K562 (cell line): Measurements from ENCODE around the gene JAK3. TPM values are rescaled to one million over a fixed set of nuclear protein-coding genes. Genes with fewer than 3 reads are reported as not detected.

Experiments used
- BRCA1 ChIP-seq, 2 experiments: fragments of 450-650 bp in 1 of 2; sonication (generic) in 1 of 2; formaldehyde crosslinking in 1 of 2; IDR thresholded peaks; 2 replicates each; pipeline versions ENCODE4 v1.5.0 to v1.6.1; 2017 to 2020; ENCODE audit warnings: mild to moderate bottlenecking in 1 of 2, missing genetic modification reagents in 1 of 2
- CBX1 ChIP-seq: sonication (generic); IDR thresholded peaks from 2 replicates; pipeline ENCODE4 v1.6.1; 2016; ENCODE audit warnings: antibody characterized with exemption, low read depth, mild to moderate bottlenecking
- FIP1L1 ChIP-seq: fragments of 200-400 bp; formaldehyde crosslinking; IDR thresholded peaks from 2 replicates; pipeline ENCODE4 v1.6.1; 2018; ENCODE audit warnings: mild to moderate bottlenecking, low read depth, low read length; ENCODE audit not compliant: poor library complexity, severe bottlenecking
- HCFC1 ChIP-seq: IDR thresholded peaks from 2 replicates; pipeline ENCODE4 v1.6.1; 2012; ENCODE audit warnings: low read depth, low read length, improper control_type of control experiment
- MYNN ChIP-seq, 2 experiments: sonication (generic); formaldehyde crosslinking in 1 of 2; IDR thresholded peaks; 2 replicates each; pipeline versions ENCODE4 v1.5.0 to v1.6.1; 2016 to 2020; ENCODE audit warnings: antibody characterized with exemption in 1 of 2, missing genetic modification reagents in 1 of 2
- NFIC ChIP-seq: fragments of 450-650 bp; IDR thresholded peaks from 2 replicates; pipeline ENCODE4 v1.6.1; 2017; ENCODE audit warnings: mild to moderate bottlenecking, inconsistent platforms
- NFIX ChIP-seq: fragments of 250-450 bp; sonication (Bioruptor Pico); IDR thresholded peaks from 2 replicates; pipeline ENCODE4 v1.4.0; 2020; ENCODE audit warnings: low read depth, mild to moderate bottlenecking, moderate library complexity
- NR2C2 ChIP-seq, 2 experiments: fragments of 200-800 bp in 1 of 2; sonication (Bioruptor generic) in 1 of 2; sonication (generic) in 1 of 2; formaldehyde crosslinking in 1 of 2; IDR thresholded peaks; 2 replicates each; pipeline versions ENCODE4 v1.6.1 to v1.8.0; 2016 to 2022; ENCODE audit warnings: mild to moderate bottlenecking in 1 of 2, missing compliant biosample characterization in 1 of 2, missing genetic modification characterization in 1 of 2, missing genetic modification reagents in 1 of 2
- RB1 ChIP-seq: fragments of 450-650 bp; IDR thresholded peaks from 2 replicates; pipeline ENCODE4 v1.6.1; 2017; ENCODE audit warnings: low read depth, mild to moderate bottlenecking
- RBM17 ChIP-seq: fragments of 200-400 bp; formaldehyde crosslinking; IDR thresholded peaks from 2 replicates; pipeline ENCODE4 v1.6.1; 2017; ENCODE audit warnings: low read depth, mild to moderate bottlenecking, low read length, borderline replicate concordance
- RFX5 ChIP-seq: IDR thresholded peaks from 2 replicates; pipeline ENCODE4 v1.6.1; 2011; ENCODE audit warnings: low read depth, mild to moderate bottlenecking, improper control_type of control experiment, low read length
- TCF7 ChIP-seq: sonication (generic); IDR thresholded peaks from 2 replicates; pipeline ENCODE4 v1.6.1; 2016; ENCODE audit warnings: antibody characterized with exemption, borderline replicate concordance
- ZNF175 ChIP-seq: fragments of 200-800 bp; sonication (Bioruptor generic); IDR thresholded peaks from 2 replicates; pipeline ENCODE4 v1.6.1; 2016; ENCODE audit warnings: low read depth, mild to moderate bottlenecking, missing genetic modification characterization, missing compliant biosample characterization
- ZNF431 ChIP-seq: sonication (generic); formaldehyde crosslinking; IDR thresholded peaks from 2 replicates; pipeline ENCODE4 v1.8.0; 2022; ENCODE audit warnings: mild to moderate bottlenecking, missing genetic modification reagents
- polyA plus RNA-seq, 8 experiments: library from polyadenylated mRNA; depleted of rRNA in 4 of 8; stranded (reverse) in 5 of 8; unstranded in 3 of 8; fragments of >200 nt; fragmentation: Nextera tagmentation in 2 of 8; fragmentation: Illumina TruSeq in 1 of 8; extraction: Ambion mirVana in 2 of 8; extraction: Trizol in 1 of 8; gene quantifications; 2 replicates each; pipeline versions ENCODE4 v1.2.1 to v1.2.3, GENCODE V29; 2011 to 2014; ENCODE audit warnings: inconsistent platforms in 1 of 8, missing spikeins in 1 of 8
- total RNA-seq, 7 experiments: library from RNA; depleted of rRNA in 6 of 7; stranded (reverse); fragments of >200 nt in 6 of 7; fragmentation: Illumina TruSeq in 2 of 7; extraction: Trizol in 2 of 7; gene quantifications; 2 replicates each; pipeline versions ENCODE4 v1.2.1 to v1.2.3, GENCODE V29; 2011 to 2021; ENCODE audit warnings: low replicate concordance in 1 of 7
- TF ChIP-seq, protein P1 (sequence below), 2 experiments: IDR thresholded peaks; 2 replicates each; pipeline ENCODE4 v1.6.1; 2012; ENCODE audit warnings: improper control_type of control experiment in 2 of 2, low read depth in 2 of 2, low read length in 2 of 2, borderline replicate concordance in 1 of 2
- TF ChIP-seq, protein P2 (sequence below), 2 experiments: fragments of 450-650 bp; IDR thresholded peaks; 2 replicates each; pipeline ENCODE4 v1.6.1; 2018; ENCODE audit warnings: mild to moderate bottlenecking in 2 of 2, low read depth in 1 of 2; ENCODE audit not compliant: partially characterized antibody in 2 of 2
- TF ChIP-seq, protein P3 (sequence below), 2 experiments: fragments of 450-650 bp; conservative IDR thresholded peaks; 2 replicates each; pipeline ENCODE4 v1.6.1; 2017; ENCODE audit warnings: mild to moderate bottlenecking in 2 of 2, moderate library complexity in 2 of 2

Gene JAK3
- total and polyA plus RNA-seq, 9 of the 15 experiments (the other 6 are each of a cell fraction or from before 2014, with no cell fraction given) = 0.01 to 0.18 (median 0.07) TPM; not detected in 1

DNA sequence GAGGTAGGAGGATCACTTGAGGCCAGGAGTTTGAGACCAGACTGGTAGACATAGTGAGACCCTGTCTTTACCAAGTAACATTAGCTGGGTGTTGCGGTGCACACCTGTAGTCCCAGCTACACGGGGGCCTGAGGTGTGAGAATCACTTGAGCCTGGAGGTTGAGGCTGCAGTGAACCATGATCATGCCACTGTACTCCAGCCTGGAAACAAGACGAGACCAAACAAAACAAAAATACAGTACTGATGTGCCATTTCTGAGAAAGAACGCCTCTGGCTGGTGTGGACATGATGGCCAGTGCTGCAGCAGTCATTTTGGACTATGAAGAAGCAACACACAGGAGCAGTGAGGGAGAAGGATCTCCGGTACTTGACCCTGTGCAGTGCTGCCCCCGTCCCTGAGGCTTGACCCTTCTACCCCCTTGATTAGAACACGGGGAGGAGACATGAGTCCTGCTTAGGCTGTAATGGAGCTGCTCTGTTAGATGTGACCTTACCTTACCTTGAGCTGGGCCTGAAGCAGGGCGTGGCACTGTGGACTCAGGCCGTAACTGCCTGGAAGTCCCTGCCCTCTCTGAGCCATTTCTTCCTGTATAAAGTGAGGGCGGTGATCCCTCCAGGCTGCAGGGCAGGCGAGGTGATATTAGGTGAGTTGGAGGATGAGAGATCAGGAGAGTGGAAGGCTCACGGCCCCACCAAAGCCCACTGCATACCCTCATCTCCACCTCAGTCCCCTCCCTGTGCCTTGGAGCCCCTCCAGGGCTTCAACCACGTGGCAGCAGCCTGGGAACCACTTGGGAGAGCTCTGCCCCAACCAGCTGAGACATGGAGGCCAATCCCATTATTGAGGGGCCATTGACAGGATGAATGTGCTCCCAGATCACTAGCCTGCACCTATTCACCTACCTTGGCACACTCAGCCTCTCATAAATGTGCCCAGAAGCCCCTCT lies 17.9 kb upstream of the JAK3 start (continued):
- TF ChIP-seq FIP1L1 = no peak
- TF ChIP-seq TCF7 = 0 out of 2 replicates have a peak, but pooled peaks have one; percentile 9
- no peak for TF ChIP-seq HCFC1
- peak; percentile 41 for TF ChIP-seq MYNN (IDR thresholded peaks at IDR 0.05)
- TF ChIP-seq MYNN (CRISPR knock-in tag; IDR thresholded peaks at IDR 0.05) = no peak
- TF ChIP-seq, protein P1, sequence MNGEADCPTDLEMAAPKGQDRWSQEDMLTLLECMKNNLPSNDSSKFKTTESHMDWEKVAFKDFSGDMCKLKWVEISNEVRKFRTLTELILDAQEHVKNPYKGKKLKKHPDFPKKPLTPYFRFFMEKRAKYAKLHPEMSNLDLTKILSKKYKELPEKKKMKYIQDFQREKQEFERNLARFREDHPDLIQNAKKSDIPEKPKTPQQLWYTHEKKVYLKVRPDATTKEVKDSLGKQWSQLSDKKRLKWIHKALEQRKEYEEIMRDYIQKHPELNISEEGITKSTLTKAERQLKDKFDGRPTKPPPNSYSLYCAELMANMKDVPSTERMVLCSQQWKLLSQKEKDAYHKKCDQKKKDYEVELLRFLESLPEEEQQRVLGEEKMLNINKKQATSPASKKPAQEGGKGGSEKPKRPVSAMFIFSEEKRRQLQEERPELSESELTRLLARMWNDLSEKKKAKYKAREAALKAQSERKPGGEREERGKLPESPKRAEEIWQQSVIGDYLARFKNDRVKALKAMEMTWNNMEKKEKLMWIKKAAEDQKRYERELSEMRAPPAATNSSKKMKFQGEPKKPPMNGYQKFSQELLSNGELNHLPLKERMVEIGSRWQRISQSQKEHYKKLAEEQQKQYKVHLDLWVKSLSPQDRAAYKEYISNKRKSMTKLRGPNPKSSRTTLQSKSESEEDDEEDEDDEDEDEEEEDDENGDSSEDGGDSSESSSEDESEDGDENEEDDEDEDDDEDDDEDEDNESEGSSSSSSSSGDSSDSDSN (IDR thresholded peaks at IDR 0.05; ENCODE audit: borderline replicate concordance in 1 of 2, low read depth in 2 of 2, low read length in 2 of 2) = no peak
- 0 out of 2 replicates have a peak, but pooled peaks have one; percentile 4 for TF ChIP-seq NFIC
- TF ChIP-seq RBM17 = no peak
- TF ChIP-seq BRCA1 (IDR thresholded peaks at IDR 0.05) = no peak
- TF ChIP-seq BRCA1 (CRISPR knock-in tag; IDR thresholded peaks at IDR 0.05) = peak; percentile 80; the same call in 1 of the 2 replicates
- peak; percentile 54; the same call in 1 of the 2 replicates for TF ChIP-seq NR2C2 (CRISPR knock-in tag; IDR thresholded peaks at IDR 0.05)
- peak; percentile 18; the same call in 1 of the 2 replicates for TF ChIP-seq NR2C2 (tag; IDR thresholded peaks at IDR 0.05)
- TF ChIP-seq, protein P2, sequence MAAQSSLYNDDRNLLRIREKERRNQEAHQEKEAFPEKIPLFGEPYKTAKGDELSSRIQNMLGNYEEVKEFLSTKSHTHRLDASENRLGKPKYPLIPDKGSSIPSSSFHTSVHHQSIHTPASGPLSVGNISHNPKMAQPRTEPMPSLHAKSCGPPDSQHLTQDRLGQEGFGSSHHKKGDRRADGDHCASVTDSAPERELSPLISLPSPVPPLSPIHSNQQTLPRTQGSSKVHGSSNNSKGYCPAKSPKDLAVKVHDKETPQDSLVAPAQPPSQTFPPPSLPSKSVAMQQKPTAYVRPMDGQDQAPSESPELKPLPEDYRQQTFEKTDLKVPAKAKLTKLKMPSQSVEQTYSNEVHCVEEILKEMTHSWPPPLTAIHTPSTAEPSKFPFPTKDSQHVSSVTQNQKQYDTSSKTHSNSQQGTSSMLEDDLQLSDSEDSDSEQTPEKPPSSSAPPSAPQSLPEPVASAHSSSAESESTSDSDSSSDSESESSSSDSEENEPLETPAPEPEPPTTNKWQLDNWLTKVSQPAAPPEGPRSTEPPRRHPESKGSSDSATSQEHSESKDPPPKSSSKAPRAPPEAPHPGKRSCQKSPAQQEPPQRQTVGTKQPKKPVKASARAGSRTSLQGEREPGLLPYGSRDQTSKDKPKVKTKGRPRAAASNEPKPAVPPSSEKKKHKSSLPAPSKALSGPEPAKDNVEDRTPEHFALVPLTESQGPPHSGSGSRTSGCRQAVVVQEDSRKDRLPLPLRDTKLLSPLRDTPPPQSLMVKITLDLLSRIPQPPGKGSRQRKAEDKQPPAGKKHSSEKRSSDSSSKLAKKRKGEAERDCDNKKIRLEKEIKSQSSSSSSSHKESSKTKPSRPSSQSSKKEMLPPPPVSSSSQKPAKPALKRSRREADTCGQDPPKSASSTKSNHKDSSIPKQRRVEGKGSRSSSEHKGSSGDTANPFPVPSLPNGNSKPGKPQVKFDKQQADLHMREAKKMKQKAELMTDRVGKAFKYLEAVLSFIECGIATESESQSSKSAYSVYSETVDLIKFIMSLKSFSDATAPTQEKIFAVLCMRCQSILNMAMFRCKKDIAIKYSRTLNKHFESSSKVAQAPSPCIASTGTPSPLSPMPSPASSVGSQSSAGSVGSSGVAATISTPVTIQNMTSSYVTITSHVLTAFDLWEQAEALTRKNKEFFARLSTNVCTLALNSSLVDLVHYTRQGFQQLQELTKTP (IDR thresholded peaks at IDR 0.05; ENCODE audit: low read depth in 1 of 2, partially characterized antibody in 2 of 2) = no peak
- TF ChIP-seq CBX1 = no peak
- TF ChIP-seq, protein P3, sequence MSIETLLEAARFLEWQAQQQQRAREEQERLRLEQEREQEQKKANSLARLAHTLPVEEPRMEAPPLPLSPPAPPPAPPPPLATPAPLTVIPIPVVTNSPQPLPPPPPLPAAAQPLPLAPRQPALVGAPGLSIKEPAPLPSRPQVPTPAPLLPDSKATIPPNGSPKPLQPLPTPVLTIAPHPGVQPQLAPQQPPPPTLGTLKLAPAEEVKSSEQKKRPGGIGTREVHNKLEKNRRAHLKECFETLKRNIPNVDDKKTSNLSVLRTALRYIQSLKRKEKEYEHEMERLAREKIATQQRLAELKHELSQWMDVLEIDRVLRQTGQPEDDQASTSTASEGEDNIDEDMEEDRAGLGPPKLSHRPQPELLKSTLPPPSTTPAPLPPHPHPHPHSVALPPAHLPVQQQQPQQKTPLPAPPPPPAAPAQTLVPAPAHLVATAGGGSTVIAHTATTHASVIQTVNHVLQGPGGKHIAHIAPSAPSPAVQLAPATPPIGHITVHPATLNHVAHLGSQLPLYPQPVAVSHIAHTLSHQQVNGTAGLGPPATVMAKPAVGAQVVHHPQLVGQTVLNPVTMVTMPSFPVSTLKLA (conservative IDR thresholded peaks at IDR 0.05) = peak; percentile 39 to 45
- no peak; the same call in 1 of the 2 replicates for TF ChIP-seq RB1
- TF ChIP-seq NFIX (CRISPR knock-in tag) = no peak
- no peak for TF ChIP-seq RFX5
- TF ChIP-seq ZNF175 = no peak
- no peak for TF ChIP-seq ZNF431 (CRISPR knock-in tag)
